Activated naive CD4-positive, alpha-beta T cell treated with anti-CD3 and anti-CD28 coated beads, Interleukin-2, amount 50 U/mL, for 72 hours (primary cell): Measurements from ENCODE around the gene KCNQ4. TPM values are rescaled to one million over a fixed set of nuclear protein-coding genes. Genes with fewer than 3 reads are reported as not detected.

ENCODE experiments used
- ATAC-seq, 2 donors: fragments of 150-1000 bp; cut with Tn5 transposase; 2 replicates each; pipeline ENCODE4 v1.10.0; 2021; ENCODE audit warnings: mild to moderate bottlenecking in 2 of 2, moderate library complexity in 2 of 2
- DNase-seq, 2 donors: peaks; one replicate each; pipeline ENCODE4 v3.0.0; 2021 to 2022; ENCODE audit warnings: low spot score in 2 of 2
- H3K27ac Mint-ChIP-seq, 2 donors: one replicate each; pipeline ENCODE4 v1.8.0; 2022; ENCODE audit warnings: mild to moderate bottlenecking in 2 of 2, mixed read lengths in 2 of 2
- H3K36me3 Mint-ChIP-seq, 2 donors: one replicate each; pipeline ENCODE4 v1.8.0; 2022; ENCODE audit warnings: mixed read lengths in 2 of 2
- H3K9me3 Mint-ChIP-seq, 2 donors: one replicate each; pipeline ENCODE4 v1.8.0; 2022; ENCODE audit warnings: mixed read lengths in 2 of 2
- total RNA-seq, 2 donors: library from RNA; stranded (reverse); gene quantifications; one replicate each; pipeline ENCODE4 v1.2.3, GENCODE V29; 2022

The KCNQ4 gene
- 1 to 10 TPM in 1 of 2 donors, under 1 TPM in 1; 0.73 to 1.5 TPM for total RNA-seq

DNA sequence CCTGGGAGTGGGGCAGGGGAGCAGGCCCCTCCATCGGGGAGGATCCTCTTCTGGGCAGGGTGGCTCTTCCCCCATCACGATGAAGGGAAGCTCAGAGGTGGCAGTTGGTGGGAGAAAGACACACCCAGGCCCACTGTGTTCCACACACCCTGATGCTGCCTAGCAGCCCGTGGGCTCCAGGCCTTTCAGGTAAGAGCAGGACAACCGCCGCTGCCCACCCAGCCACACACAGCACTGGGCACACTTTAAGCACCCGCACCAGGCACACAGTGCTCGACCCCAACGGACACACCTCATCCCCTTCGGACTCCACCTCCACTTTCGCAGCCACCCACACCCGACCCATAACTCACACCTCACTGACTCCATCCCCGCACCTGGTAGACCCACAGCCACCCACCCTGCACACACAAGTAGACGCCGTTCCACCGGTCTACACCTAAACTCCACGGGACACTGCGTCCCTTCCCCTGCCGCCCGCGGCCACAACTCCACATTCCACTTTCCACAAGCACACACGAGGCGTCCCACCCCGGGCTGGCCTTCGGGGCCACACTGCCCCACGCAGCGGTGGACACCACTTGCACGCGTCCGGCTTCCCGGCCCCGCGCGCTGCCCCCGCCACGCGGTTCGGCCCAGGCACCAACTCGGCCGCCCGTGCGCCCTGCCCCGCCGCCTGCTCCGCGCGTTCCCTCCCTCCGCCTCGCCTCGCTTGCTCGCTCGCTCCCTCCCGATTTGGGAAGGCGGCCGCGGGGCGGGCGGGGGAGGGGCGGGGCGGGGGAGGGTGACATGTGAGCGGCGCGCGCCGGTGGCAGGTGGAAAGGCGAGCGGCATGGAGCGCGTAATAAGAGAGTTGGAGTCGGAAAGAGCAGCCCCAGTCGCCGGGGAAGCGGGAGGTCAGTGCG lies at the start of gene KCNQ4:
TSS of gene KCNQ4 (plus strand) at position 787 of the 905 bp plus-strand sequence. CDS start 307 bp downstream, outside the sequence.
- Mint-ChIP-seq H3K36me3 (peaks cover 0 to 4% of the 10 kb centered on the region in 2 donors), H3K9me3 (no peaks in the 10 kb centered on the region), H3K27ac (no peak within 1 kb of the TSS)
- DNase-seq (no peak), ATAC-seq (peak; percentile 44 to 45)

DNA sequence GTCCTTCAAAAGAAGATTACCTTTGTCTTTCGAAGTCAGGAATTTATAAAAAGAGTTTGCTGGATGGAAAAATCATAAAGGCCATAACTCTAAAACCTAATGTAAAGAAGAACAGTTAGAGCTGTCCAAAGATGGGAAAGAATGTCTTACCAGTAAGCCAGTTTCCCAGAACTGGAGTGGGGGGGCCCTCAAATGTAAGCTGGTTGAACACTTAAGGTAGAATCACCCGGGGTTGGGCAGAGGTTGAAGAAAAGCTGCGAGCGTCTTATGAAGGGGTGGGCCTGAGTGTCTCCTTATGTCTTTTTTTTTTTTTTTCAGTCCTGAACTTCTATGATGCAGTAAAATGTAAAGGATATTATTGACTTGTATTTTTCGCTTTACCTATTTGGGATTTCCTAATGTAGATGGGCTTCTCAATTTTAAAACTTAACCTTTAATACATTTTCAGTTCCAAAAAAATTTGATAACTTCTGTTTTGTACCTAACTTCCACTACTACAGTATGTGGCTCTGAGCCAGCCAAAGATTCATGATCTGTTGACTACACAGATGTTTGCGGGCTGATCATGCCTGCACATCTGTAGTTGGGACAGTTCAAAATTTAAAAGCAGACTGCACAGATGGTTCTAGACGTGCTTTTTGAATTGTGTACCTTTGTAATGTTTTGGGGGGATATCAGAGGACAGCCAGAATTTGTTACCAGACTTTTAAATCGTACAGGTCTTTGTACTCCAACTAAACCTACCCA lies 48.5 kb upstream of the KCNQ4 start:
- H3K27ac Mint-ChIP-seq = no peak overlapping the region
- H3K9me3 Mint-ChIP-seq = no peaks in the 10 kb centered on the region
- no peak for DNase-seq
- peaks cover 5 to 18% of the 10 kb centered on the region in 2 donors for H3K36me3 Mint-ChIP-seq
- ATAC-seq = no peak

DNA sequence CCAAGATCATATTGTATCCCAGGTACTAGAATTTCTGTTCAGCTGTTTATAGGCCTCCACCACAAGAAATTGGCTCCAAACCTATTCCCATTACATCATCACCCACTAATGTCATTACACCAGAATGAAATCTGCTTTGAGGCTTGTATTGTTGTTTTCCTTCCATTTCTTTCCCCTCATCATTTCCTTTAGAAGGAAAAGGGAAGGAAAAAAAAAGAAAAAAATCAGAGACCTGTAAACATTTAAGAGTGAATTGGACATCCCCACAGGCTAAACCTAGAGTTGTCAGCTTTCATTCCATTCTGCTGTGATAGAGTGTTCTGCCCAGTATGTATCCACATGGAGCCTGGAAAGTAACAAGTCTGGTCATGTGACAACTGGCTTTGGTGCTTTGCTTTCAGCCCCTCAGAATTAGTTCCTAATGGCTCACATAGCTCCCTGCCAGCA lies 47.5 kb upstream of the KCNQ4 start:
- H3K27ac Mint-ChIP-seq = no peak overlapping the region
- DNase-seq (no peak), ATAC-seq (no peak)
- H3K9me3 Mint-ChIP-seq = no peaks in the 10 kb centered on the region
- peaks cover 5 to 9% of the 10 kb centered on the region in 2 donors for H3K36me3 Mint-ChIP-seq

DNA sequence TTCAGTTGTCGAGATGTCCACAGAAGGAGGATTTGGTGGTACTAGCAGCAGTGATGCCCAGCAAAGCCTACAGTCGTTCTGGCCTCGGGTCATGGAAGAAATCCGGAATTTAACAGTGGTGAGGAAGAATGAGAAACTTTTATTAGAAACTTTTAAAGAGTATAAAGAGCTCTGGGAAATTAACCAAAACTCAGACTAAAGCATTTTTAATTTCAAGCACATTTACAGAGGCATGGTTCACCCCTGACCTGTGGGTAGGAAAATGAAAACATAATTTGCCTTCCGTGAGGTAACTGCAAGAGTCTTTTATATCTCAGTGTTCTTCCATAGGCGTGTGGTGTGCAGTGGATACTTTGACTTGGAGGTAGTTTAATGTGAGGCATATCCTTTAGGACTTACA lies 44.8 kb upstream of the KCNQ4 start:
- Mint-ChIP-seq H3K9me3 (no peaks in the 10 kb centered on the region), H3K36me3 (peaks cover 5 to 24% of the 10 kb centered on the region in 2 donors), H3K27ac (peak overlapping the region in 1 of 2 donors; percentile 47)
- ATAC-seq = no peak
- no peak for DNase-seq

GRCh38 chr1:40739455-40740008 lies 44.1 kb upstream of the KCNQ4 start:
- no peak for ATAC-seq
- H3K36me3 Mint-ChIP-seq = peaks cover 5 to 29% of the 10 kb centered on the region in 2 donors

DNA sequence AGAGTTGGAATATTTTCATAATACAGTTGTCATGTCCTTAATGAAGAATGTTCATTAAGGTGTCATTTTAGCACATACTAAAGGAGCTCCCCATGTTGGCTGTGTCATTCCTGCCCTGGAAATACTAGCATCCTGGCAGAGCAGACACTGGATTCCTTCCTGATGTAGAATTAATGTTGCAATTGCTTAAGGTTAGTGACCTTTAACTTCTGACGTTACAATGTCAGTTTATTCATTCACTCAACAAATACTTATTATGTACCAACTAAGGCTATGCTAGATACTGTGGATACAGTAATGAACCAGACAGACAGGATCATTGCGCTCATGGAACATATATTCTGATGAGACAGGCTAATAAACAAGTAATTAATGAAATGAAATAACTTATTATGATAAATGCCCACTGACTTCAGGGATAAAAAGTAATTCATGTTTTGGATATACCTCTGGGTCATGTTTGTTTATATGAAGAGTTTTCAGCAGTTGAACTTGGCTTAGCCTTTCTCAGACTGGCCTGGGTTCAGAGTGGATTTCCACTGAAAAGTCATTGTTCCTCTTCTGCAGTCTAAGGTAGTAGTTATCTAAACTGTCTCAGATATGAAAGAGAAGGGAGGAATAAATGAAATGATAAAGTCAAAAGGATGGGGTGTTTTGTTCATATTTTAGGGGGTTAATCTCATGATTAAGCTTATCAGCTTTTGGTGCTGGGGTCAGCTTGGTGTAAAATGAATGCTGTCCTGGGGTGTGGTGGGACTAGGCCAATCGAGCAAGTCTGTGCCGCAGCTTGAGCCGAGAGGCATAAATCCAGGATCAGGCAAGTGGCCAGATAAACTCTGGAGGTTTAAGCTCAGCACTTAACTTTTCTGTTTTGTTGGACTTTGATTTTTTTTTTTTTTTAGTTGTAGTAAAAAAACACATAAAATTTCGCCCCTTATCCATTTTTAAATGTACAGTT lies 43.3 kb upstream of the KCNQ4 start:
- Mint-ChIP-seq H3K9me3 (no peaks in the 10 kb centered on the region), H3K27ac (peak overlapping the region in 1 of 2 donors; percentile 45), H3K36me3 (peaks cover 5 to 32% of the 10 kb centered on the region in 2 donors)
- no peak for ATAC-seq
- no peak for DNase-seq

More at GRCh38 chr1:40739455-40740008, 44.1 kb upstream of the KCNQ4 start:
- H3K9me3 Mint-ChIP-seq = no peaks in the 10 kb centered on the region
- no peak for DNase-seq
- no peak overlapping the region for H3K27ac Mint-ChIP-seq

- H3K9me3 Mint-ChIP-seq = no peaks in the 10 kb centered on the region
- peak overlapping the region in 1 of 2 donors; percentile 84 for H3K27ac Mint-ChIP-seq
- ATAC-seq (peak; percentile 28 to 87), DNase-seq (no peak)
- peaks cover 5 to 41% of the 10 kb centered on the region in 2 donors for H3K36me3 Mint-ChIP-seq
Measured at GRCh38 chr1:40740997-40741736, 42.4 kb upstream of the KCNQ4 start.

GRCh38 chr1:40742363-40743061 lies 41.1 kb upstream of the KCNQ4 start:
- Mint-ChIP-seq H3K27ac (peak overlapping the region; percentile 45 to 84), H3K36me3 (peaks cover 5 to 48% of the 10 kb centered on the region in 2 donors), H3K9me3 (no peaks in the 10 kb centered on the region)
- DNase-seq (peak in 1 of 2 donors; percentile 20), ATAC-seq (peak; percentile 79 to 95)

GRCh38 chr1:40743452-40743851 lies 40.1 kb upstream of the KCNQ4 start:
- DNase-seq = no peak
- Mint-ChIP-seq H3K9me3 (no peaks in the 10 kb centered on the region), H3K36me3 (peaks cover 5 to 49% of the 10 kb centered on the region in 2 donors), H3K27ac (peak overlapping the region in 1 of 2 donors; percentile 84)
- no peak for ATAC-seq

GRCh38 chr1:40743860-40744259 lies 39.7 kb upstream of the KCNQ4 start:
- Mint-ChIP-seq H3K27ac (peak overlapping the region in 1 of 2 donors; percentile 84), H3K9me3 (no peaks in the 10 kb centered on the region), H3K36me3 (peaks cover 5 to 49% of the 10 kb centered on the region in 2 donors)
- no peak for ATAC-seq
- DNase-seq = no peak

GRCh38 chr1:40745176-40745575 lies 38.4 kb upstream of the KCNQ4 start:
- Mint-ChIP-seq H3K9me3 (no peaks in the 10 kb centered on the region), H3K27ac (peak overlapping the region in 1 of 2 donors; percentile 68), H3K36me3 (peaks cover 0 to 48% of the 10 kb centered on the region in 2 donors)
- no peak for DNase-seq
- ATAC-seq = no peak

DNA sequence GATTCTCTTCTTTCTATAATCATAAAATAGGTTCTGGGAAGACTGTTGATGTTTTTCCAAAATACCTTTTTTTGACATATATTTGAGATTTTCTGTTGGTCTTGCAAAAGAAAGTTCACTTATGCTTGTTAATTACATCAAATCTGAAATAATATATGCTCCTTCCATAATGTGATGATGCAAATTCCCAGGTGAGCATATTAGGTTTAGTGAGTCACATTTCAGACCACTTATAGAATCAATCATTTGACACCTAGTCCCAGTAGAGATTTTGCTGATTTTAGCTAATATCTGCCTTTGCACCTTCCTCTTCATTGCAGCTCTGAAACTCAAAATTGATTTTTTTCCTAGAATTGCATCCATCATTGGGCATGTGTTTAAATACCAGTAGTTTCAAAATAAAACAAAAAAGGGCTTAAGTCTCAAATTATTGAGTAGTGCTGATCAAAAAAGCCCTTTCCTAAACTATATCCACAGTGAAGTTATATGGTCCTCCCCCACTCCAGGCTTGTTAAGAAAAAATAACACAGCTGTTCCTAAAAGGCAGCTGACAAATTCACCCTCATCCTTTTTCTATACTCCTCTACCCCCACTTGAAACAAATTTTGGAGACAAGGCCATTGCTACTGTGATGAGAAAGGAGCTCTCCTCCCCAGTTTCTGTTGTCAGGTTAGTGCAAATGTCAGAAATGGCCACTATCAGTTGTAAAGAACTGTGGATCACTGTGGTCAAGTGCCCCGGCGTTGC lies 37.1 kb upstream of the KCNQ4 start:
- Mint-ChIP-seq H3K27ac (peak overlapping the region; percentile 7 to 68), H3K9me3 (no peaks in the 10 kb centered on the region), H3K36me3 (peaks cover 0 to 58% of the 10 kb centered on the region in 2 donors)
- ATAC-seq = no peak
- no peak for DNase-seq

DNA sequence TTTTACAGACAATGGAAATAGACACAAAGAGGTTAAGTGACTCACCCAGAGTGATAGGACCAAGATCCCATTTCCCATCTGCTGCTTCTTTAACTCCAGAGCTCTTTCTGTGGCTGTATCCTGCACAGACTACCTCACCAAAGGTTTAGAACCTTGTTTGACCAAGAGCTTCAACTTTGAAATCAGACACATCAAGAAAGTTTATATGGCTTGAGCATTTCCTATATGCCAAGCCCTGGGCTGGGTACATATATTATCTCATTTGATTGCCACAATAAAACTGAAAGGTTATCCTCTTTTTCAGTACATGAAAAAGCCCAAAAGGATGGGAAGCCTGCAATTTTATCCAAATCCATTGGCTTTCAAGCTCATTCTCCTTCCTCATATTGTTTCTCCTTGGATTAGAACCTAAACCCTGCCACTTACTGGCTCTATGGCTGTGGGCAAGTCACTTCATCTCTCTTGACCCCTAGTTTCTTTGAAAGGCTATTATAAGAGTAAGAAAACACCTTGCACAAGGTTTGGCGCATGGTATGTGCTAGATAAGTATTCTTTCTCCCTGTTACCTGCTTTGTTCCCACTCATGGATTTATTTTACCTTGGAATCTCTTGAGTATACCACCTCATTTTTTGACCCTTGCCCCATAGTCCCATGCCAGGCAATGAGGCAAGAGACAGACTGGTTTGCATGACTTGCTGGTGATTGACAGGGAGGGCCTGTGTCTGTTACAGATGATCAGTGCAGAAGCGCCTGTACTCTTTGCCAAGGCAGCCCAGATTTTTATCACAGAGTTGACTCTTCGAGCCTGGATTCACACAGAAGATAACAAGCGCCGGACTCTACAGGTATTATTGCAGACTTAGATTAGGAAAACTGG lies 34.5 kb upstream of the KCNQ4 start:
- Mint-ChIP-seq H3K27ac (peak overlapping the region in 1 of 2 donors; percentile 23), H3K36me3 (peaks cover 0 to 43% of the 10 kb centered on the region in 2 donors), H3K9me3 (no peaks in the 10 kb centered on the region)
- no peak for ATAC-seq
- no peak for DNase-seq
